Measurements from ENCODE around the gene CCM2.

- TF ChIP-seq, protein P1, sequence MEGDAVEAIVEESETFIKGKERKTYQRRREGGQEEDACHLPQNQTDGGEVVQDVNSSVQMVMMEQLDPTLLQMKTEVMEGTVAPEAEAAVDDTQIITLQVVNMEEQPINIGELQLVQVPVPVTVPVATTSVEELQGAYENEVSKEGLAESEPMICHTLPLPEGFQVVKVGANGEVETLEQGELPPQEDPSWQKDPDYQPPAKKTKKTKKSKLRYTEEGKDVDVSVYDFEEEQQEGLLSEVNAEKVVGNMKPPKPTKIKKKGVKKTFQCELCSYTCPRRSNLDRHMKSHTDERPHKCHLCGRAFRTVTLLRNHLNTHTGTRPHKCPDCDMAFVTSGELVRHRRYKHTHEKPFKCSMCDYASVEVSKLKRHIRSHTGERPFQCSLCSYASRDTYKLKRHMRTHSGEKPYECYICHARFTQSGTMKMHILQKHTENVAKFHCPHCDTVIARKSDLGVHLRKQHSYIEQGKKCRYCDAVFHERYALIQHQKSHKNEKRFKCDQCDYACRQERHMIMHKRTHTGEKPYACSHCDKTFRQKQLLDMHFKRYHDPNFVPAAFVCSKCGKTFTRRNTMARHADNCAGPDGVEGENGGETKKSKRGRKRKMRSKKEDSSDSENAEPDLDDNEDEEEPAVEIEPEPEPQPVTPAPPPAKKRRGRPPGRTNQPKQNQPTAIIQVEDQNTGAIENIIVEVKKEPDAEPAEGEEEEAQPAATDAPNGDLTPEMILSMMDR (IDR thresholded peaks at IDR 0.05; ENCODE audit: borderline replicate concordance, extremely low read depth, low read length, poor library complexity, severe bottlenecking): no peak
- TF ChIP-seq EZH2 (IDR thresholded peaks at IDR 0.05; ENCODE audit: borderline replicate concordance, low read depth, low read length, severe bottlenecking): no peak
Measured at GRCh38 chr7:44962483-44963251, 37.3 kb upstream of the CCM2 start.

Data from DND-41 (cell line).